HepG2 (cell line): ENCODE results near the gene MAP3K5. TPM values are rescaled to one million over a fixed set of nuclear protein-coding genes. Genes with fewer than 3 reads are reported as not detected.

ENCODE experiments used
- ATAC-seq: fragments of 200-7000 bp; cut with Tn5 transposase; 3 replicates; pipeline ENCODE4 v1.9.1; 2020; ENCODE audit warnings: mild to moderate bottlenecking, moderate library complexity
- BruUV-seq: library from RNA; stranded (reverse); fragments of 400-500 nt; replicated peaks from 2 replicates; lab custom pipeline; 2021; lab: Mats Ljungman, UMichigan
- CTCF ChIA-PET: fragments of 300-600 bp; formaldehyde crosslinking; extraction: SDS; loops from one replicate; lab custom pipeline; 2021; ENCODE audit warnings: low total read pairs, inconsistent platforms, low intra/inter-chr PET ratio; lab: Yijun Ruan, JAX
- POLR2A ChIA-PET: fragments of 350-600 bp; sonication (Branson Sonifier 250); formaldehyde crosslinking; loops from one replicate; lab custom pipeline; 2020; ENCODE audit warnings: antibody characterized with exemption, inconsistent platforms; lab: Yijun Ruan, JAX
- DNase-seq: peaks from one replicate; pipeline ENCODE4 v3.0.0-alpha.2; 2015; ENCODE audit warnings: low spot score
- FAIRE-seq: peaks from 3 replicates; lab custom pipeline; 2011; peaks lifted over from hg19 to GRCh38; lab: Jason Lieb, UNC
- H2AFZ ChIP-seq: one replicate; pipeline ENCODE4 v1.6.1; 2011; ENCODE audit warnings: low read length, inconsistent platforms
- H3K27ac ChIP-seq: fragments of 300-600 bp; 3 replicates; pipeline ENCODE4 v1.8.0; 2011; ENCODE audit warnings: mixed run types, mild to moderate bottlenecking, mixed read lengths, low read length, inconsistent platforms; ENCODE audit not compliant: insufficient read depth; ENCODE audit errors: extremely low read length
- H3K27me3 ChIP-seq, 2 experiments: fragments of 200-600 bp in 1 of 2; 2 replicates in 1 of 2; 3 replicates in 1 of 2; pipeline versions ENCODE4 v1.6.0 to v1.8.0; 2011; ENCODE audit warnings: low read length in 2 of 2, mild to moderate bottlenecking in 2 of 2, moderate library complexity in 2 of 2, inconsistent platforms in 1 of 2; ENCODE audit not compliant: insufficient read depth in 2 of 2, control insufficient read depth in 1 of 2
- H3K36me3 ChIP-seq, 2 experiments: fragments of 200-600 bp in 1 of 2; replicated peaks in 1 of 2; 2 replicates in 1 of 2; 3 replicates in 1 of 2; pipeline versions ENCODE4 v1.5.1 to v1.8.0; 2011; ENCODE audit warnings: low read length in 2 of 2, inconsistent platforms in 1 of 2; ENCODE audit not compliant: insufficient read depth in 2 of 2, control insufficient read depth in 1 of 2
- H3K4me1 ChIP-seq: 2 replicates; pipeline ENCODE4 v1.5.1; 2012; ENCODE audit warnings: low read length, inconsistent platforms; ENCODE audit not compliant: insufficient read depth
- H3K4me2 ChIP-seq: 2 replicates; pipeline ENCODE4 v1.6.0; 2011; ENCODE audit warnings: low read depth, low read length, inconsistent platforms
- H3K4me3 ChIP-seq, 3 experiments: fragments of 200-600 bp in 1 of 3; sonication (generic), shearing (Covaris generic) in 1 of 3; replicated peaks in 1 of 3; 2 replicates each; pipeline ENCODE4 v1.5.1; 2011 to 2016; ENCODE audit warnings: low read length in 3 of 3, inconsistent platforms in 2 of 3, low read depth in 2 of 3, mild to moderate bottlenecking in 2 of 3, control low read depth in 1 of 3, mixed read lengths in 1 of 3; ENCODE audit not compliant: insufficient read depth in 1 of 3
- H3K79me2 ChIP-seq: one replicate; pipeline ENCODE4 v1.6.1; 2011; ENCODE audit warnings: low read length, inconsistent platforms; ENCODE audit not compliant: insufficient read depth
- H3K9ac ChIP-seq: 2 replicates; pipeline ENCODE4 v1.6.0; 2011; ENCODE audit warnings: mild to moderate bottlenecking, low read depth, low read length, inconsistent platforms; ENCODE audit not compliant: insufficient read depth
- H3K9me3 ChIP-seq: 2 replicates; pipeline ENCODE4 v1.5.1; 2012; ENCODE audit warnings: mild to moderate bottlenecking, low read length
- H4K20me1 ChIP-seq: 2 replicates; pipeline ENCODE4 v1.6.0; 2011; ENCODE audit warnings: inconsistent platforms, mild to moderate bottlenecking, low read length, moderate library complexity; ENCODE audit not compliant: insufficient read depth
- MBD4 ChIP-seq: IDR thresholded peaks from 2 replicates; pipeline ENCODE4 v1.6.1; 2012; ENCODE audit warnings: low read length, inconsistent platforms, borderline replicate concordance
- MIER3 ChIP-seq: IDR thresholded peaks from 2 replicates; pipeline ENCODE4 v1.6.1; 2016; ENCODE audit warnings: missing compliant biosample characterization, borderline replicate concordance
- RFX1 ChIP-seq: fragments of 450-650 bp; IDR thresholded peaks from 2 replicates; pipeline ENCODE4 v1.6.1; 2017
- TEAD2 ChIP-seq: sonication (generic); formaldehyde crosslinking; IDR thresholded peaks from 2 replicates; pipeline ENCODE4 v1.9.0; 2021; ENCODE audit warnings: missing genetic modification reagents
- ZNF468 ChIP-seq: sonication (generic); formaldehyde crosslinking; IDR thresholded peaks from 2 replicates; pipeline ENCODE4 v1.8.0; 2022; ENCODE audit warnings: mild to moderate bottlenecking, moderate library complexity, missing genetic modification reagents
- ZNF552 ChIP-seq: sonication (generic); formaldehyde crosslinking; IDR thresholded peaks from 2 replicates; pipeline ENCODE4 v1.9.0; 2022; ENCODE audit warnings: missing genetic modification reagents, mild to moderate bottlenecking, borderline replicate concordance
- ZNF777 ChIP-seq: sonication (generic); formaldehyde crosslinking; IDR thresholded peaks from 2 replicates; pipeline ENCODE4 v1.4.0; 2020; ENCODE audit warnings: missing genetic modification reagents
- WGBS: methylation state at CpG from one replicate; pipeline ENCODE4 v1.1.6; 2017; ENCODE audit warnings: low lambda C conversion rate; 5-methylcytosine and 5-hydroxymethylcytosine counted together
- in situ Hi-C: cut with HindIII; loops from 2 replicates; pipeline ENCODE4 v1.10.0; 2017; ENCODE audit warnings: low pct_unique_long_range_greater_than_20kb; ENCODE audit not compliant: extremely low pct_ligation_motif_present
- intact Hi-C: fragments of 100-400 bp; cut with micrococcal nuclease; formaldehyde crosslinking; loops from one replicate; pipeline ENCODE4 v1.10.0; 2022; ENCODE audit not compliant: unreplicated experiment
- polyA plus RNA-seq, 8 experiments: library from polyadenylated mRNA; depleted of rRNA in 3 of 8; stranded (reverse) in 7 of 8; unstranded in 1 of 8; fragments of >200 nt; fragmentation: Illumina TruSeq in 4 of 8; extraction: Trizol in 4 of 8; gene quantifications; 2 replicates each; pipeline versions ENCODE4 v1.2.1 to v1.2.3, GENCODE V29; 2011 to 2016; ENCODE audit warnings: low read depth in 4 of 8, missing spikeins in 1 of 8, mixed read lengths in 1 of 8; ENCODE audit not compliant: insufficient read depth in 1 of 8
- total RNA-seq, 5 experiments: library from RNA; depleted of rRNA; stranded (reverse); fragments of >200 nt; fragmentation: Illumina TruSeq; extraction: Trizol; gene quantifications; 2 replicates each; pipeline ENCODE4 v1.2.3, GENCODE V29; 2016; ENCODE audit warnings: low read depth in 1 of 5
- TF ChIP-seq, protein P1 (sequence below): sonication (generic); formaldehyde crosslinking; IDR thresholded peaks from 2 replicates; pipeline ENCODE4 v1.9.0; 2021; ENCODE audit warnings: missing genetic modification reagents, borderline replicate concordance
- TF ChIP-seq, protein P2 (sequence below): sonication (generic); formaldehyde crosslinking; IDR thresholded peaks from 2 replicates; pipeline ENCODE4 v1.4.0; 2020; ENCODE audit warnings: mild to moderate bottlenecking, missing genetic modification reagents
- TF ChIP-seq, protein P3 (sequence below): sonication (generic); formaldehyde crosslinking; IDR thresholded peaks from 2 replicates; pipeline ENCODE4 v1.4.0; 2020; ENCODE audit warnings: missing genetic modification reagents, borderline replicate concordance

Gene MAP3K5
- total and polyA plus RNA-seq, 2 of the 13 experiments (the other 11 are each of a cell fraction or from before 2014, with no cell fraction given) = not detected

DNA sequence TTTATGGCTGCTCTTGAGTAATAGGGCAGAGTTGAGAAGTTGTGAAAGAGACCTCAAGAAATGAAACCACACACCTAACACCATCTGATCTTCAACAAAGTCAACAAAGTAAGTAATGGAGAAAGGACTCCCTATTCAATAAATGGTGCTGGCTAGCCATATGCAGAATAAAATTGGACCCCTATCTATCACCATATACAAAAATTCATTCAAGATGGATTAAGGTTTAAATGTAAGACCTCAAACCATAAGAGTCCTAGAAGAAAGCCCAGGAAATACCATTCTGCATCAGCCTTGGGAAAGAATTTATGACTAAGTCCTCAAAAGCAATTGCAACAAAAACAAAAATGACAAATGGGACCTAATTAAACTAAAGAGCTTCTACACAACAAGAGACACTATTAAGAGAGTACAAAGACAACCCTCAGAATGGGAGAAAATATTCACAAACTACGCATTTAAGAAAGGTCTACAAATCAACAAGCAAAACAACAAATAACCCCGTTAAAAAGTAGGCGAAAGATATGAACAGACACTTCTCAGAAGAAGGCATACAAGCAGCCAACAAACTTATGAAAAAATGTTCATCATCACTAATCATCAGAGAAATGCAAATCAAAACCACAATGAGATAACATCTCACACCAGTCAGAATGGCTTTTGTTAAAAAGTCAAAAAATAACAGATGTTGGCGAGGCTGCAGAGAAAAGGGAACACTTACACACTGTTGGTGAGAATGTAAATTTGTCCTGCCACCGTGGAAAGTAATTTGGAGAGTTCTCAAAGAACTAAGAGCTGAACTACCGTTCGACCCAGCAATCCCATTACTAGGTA is 4.0 kb downstream of the MAP3K5 start (continued):
- TF ChIP-seq, protein P1, sequence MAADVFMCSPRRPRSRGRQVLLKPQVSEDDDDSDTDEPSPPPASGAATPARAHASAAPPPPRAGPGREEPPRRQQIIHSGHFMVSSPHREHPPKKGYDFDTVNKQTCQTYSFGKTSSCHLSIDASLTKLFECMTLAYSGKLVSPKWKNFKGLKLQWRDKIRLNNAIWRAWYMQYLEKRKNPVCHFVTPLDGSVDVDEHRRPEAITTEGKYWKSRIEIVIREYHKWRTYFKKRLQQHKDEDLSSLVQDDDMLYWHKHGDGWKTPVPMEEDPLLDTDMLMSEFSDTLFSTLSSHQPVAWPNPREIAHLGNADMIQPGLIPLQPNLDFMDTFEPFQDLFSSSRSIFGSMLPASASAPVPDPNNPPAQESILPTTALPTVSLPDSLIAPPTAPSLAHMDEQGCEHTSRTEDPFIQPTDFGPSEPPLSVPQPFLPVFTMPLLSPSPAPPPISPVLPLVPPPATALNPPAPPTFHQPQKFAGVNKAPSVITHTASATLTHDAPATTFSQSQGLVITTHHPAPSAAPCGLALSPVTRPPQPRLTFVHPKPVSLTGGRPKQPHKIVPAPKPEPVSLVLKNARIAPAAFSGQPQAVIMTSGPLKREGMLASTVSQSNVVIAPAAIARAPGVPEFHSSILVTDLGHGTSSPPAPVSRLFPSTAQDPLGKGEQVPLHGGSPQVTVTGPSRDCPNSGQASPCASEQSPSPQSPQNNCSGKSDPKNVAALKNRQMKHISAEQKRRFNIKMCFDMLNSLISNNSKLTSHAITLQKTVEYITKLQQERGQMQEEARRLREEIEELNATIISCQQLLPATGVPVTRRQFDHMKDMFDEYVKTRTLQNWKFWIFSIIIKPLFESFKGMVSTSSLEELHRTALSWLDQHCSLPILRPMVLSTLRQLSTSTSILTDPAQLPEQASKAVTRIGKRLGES (CRISPR knock-in tag) = no peak
- TF ChIP-seq, protein P2, sequence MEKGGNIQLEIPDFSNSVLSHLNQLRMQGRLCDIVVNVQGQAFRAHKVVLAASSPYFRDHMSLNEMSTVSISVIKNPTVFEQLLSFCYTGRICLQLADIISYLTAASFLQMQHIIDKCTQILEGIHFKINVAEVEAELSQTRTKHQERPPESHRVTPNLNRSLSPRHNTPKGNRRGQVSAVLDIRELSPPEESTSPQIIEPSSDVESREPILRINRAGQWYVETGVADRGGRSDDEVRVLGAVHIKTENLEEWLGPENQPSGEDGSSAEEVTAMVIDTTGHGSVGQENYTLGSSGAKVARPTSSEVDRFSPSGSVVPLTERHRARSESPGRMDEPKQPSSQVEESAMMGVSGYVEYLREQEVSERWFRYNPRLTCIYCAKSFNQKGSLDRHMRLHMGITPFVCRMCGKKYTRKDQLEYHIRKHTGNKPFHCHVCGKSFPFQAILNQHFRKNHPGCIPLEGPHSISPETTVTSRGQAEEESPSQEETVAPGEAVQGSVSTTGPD (CRISPR knock-in tag) = no peak
- no peak for TF ChIP-seq MIER3 (CRISPR knock-in tag)

DNA sequence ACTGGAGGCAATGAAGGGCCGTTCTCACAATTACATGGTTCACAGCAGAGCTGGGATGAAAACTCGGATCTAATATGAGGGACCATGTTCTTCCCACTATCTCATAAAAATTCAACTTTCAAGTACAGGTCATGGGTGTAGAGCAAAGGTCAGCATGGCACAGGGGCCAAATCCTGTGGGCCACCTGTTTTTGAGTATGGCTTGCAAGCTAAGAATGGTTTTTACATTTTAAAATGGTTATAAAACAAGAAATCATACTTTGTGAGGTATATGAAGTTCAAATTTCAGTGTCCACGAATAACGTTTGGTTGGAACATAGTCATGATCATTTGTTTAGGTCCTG is 4.6 kb downstream of the MAP3K5 start:
- Histone ChIP-seq H3K9me3 (no peaks in the 10 kb centered on the region), H4K20me1 (no peaks in the 10 kb centered on the region), H3K9ac (no peak overlapping the region), H3K27me3 (peaks cover 0 to 44% of the 10 kb centered on the region in 2 experiments; a peak in 4 of 5 replicates), H3K79me2 (no peaks in the 10 kb centered on the region), H2AFZ (no peak overlapping the region), H3K4me3 (no peak overlapping the region), H3K4me2 (no peak overlapping the region), H3K27ac (no peak overlapping the region), H3K4me1 (peaks cover 12% of the 10 kb centered on the region), H3K36me3 (no peaks in the 10 kb centered on the region)
- BruUV-seq = no TSS peak
- POLR2A ChIA-PET = no interaction called here
- under 1% methylated on average over 4 of the region's 4 CpGs for WGBS
- CTCF ChIA-PET = no interaction called here
- FAIRE-seq (no peak), ATAC-seq (no peak), DNase-seq (no peak)
- in situ Hi-C loops (no loop called here), intact Hi-C loops (no loop called here)
- TF ChIP-seq ZNF468 (no peak), MBD4 (no peak), ZNF777 (CRISPR knock-in tag) (no peak), ZNF552 (no peak), TEAD2 (CRISPR knock-in tag) (no peak), RFX1 (no peak)
- TF ChIP-seq, protein P3, sequence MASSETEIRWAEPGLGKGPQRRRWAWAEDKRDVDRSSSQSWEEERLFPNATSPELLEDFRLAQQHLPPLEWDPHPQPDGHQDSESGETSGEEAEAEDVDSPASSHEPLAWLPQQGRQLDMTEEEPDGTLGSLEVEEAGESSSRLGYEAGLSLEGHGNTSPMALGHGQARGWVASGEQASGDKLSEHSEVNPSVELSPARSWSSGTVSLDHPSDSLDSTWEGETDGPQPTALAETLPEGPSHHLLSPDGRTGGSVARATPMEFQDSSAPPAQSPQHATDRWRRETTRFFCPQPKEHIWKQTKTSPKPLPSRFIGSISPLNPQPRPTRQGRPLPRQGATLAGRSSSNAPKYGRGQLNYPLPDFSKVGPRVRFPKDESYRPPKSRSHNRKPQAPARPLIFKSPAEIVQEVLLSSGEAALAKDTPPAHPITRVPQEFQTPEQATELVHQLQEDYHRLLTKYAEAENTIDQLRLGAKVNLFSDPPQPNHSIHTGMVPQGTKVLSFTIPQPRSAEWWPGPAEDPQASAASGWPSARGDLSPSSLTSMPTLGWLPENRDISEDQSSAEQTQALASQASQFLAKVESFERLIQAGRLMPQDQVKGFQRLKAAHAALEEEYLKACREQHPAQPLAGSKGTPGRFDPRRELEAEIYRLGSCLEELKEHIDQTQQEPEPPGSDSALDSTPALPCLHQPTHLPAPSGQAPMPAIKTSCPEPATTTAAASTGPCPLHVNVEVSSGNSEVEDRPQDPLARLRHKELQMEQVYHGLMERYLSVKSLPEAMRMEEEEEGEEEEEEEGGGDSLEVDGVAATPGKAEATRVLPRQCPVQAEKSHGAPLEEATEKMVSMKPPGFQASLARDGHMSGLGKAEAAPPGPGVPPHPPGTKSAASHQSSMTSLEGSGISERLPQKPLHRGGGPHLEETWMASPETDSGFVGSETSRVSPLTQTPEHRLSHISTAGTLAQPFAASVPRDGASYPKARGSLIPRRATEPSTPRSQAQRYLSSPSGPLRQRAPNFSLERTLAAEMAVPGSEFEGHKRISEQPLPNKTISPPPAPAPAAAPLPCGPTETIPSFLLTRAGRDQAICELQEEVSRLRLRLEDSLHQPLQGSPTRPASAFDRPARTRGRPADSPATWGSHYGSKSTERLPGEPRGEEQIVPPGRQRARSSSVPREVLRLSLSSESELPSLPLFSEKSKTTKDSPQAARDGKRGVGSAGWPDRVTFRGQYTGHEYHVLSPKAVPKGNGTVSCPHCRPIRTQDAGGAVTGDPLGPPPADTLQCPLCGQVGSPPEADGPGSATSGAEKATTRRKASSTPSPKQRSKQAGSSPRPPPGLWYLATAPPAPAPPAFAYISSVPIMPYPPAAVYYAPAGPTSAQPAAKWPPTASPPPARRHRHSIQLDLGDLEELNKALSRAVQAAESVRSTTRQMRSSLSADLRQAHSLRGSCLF (CRISPR knock-in tag) = no peak
